B cell (primary cell): ENCODE data around the gene PRKACA. TPM values are rescaled to one million over a fixed set of nuclear protein-coding genes. Genes with fewer than 3 reads are reported as not detected.

Experiments
- ATAC-seq: fragments of 200-7000 bp; cut with Tn5 transposase; one replicate; pipeline ENCODE4 v1.10.0; 2021; ENCODE audit warnings: low read depth, mild to moderate bottlenecking, moderate number of reproducible peaks, moderate library complexity
- CTCF ChIA-PET: fragments of 350-600 bp; sonication (Branson Sonifier 250); formaldehyde crosslinking; loops from one replicate; lab custom pipeline; 2021; ENCODE audit warnings: antibody characterized with exemption, inconsistent platforms; lab: Charles Lee
- POLR2A ChIA-PET: fragments of 350-600 bp; sonication (Branson Sonifier 250); formaldehyde crosslinking; loops from one replicate; lab custom pipeline; 2021; ENCODE audit warnings: antibody characterized with exemption; lab: Charles Lee
- DNase-seq: peaks from one replicate; pipeline ENCODE4 v3.0.0; 2013
- H2AFZ ChIP-seq: 2 replicates; pipeline ENCODE4 v1.6.1; 2012; ENCODE audit warnings: mild to moderate bottlenecking, low read depth, low read length; ENCODE audit not compliant: insufficient read depth, poor library complexity, severe bottlenecking
- H3K27ac ChIP-seq, 2 donors: 1 replicate in 1 of 2; 2 replicates in 1 of 2; pipeline ENCODE4 v1.5.1; 2012 to 2013; ENCODE audit warnings: low read length in 2 of 2, mild to moderate bottlenecking in 2 of 2, moderate library complexity in 1 of 2
- H3K27me3 ChIP-seq, 4 experiments: fragments of 200-600 bp in 1 of 4; sonication (generic) in 1 of 4; replicated peaks in 1 of 4; 1 replicate in 2 of 4; 2 replicates in 2 of 4; pipeline versions ENCODE4 v1.6.1 to v1.7.0; 2013 to 2016; ENCODE audit warnings: low read length in 3 of 4, mild to moderate bottlenecking in 2 of 4, mixed read lengths in 1 of 4, moderate library complexity in 1 of 4; ENCODE audit not compliant: insufficient read depth in 4 of 4, control insufficient read depth in 3 of 4; ENCODE audit errors: control extremely low read depth in 1 of 4
- H3K36me3 ChIP-seq, 2 experiments: replicated peaks in 1 of 2; 1 replicate in 1 of 2; 2 replicates in 1 of 2; pipeline versions ENCODE4 v1.6.1 to v1.7.1; 2013; ENCODE audit warnings: low read length in 1 of 2; ENCODE audit not compliant: insufficient read depth in 2 of 2, control insufficient read depth in 1 of 2; ENCODE audit errors: control extremely low read depth in 1 of 2, extremely low read depth in 1 of 2
- H3K4me1 ChIP-seq, 2 donors: fragments of 200-600 bp in 1 of 2; sonication (generic) in 1 of 2; 1 replicate in 1 of 2; 2 replicates in 1 of 2; pipeline versions ENCODE4 v1.5.1 to v1.6.1; 2013 to 2017; ENCODE audit warnings: low read length in 2 of 2; ENCODE audit not compliant: control insufficient read depth in 2 of 2, insufficient read depth in 2 of 2
- H3K4me2 ChIP-seq: replicated peaks from 2 replicates; pipeline ENCODE3; 2012; ENCODE audit warnings: mild to moderate bottlenecking, low read depth, low read length; ENCODE audit not compliant: poor library complexity, severe bottlenecking
- H3K4me3 ChIP-seq, 5 experiments: fragments of 200-600 bp in 1 of 5; sonication (generic) in 1 of 5; 1 replicate in 3 of 5; 2 replicates in 2 of 5; pipeline versions ENCODE4 v1.5.1 to v1.7.0; 2011 to 2016; ENCODE audit warnings: low read length in 4 of 5, mild to moderate bottlenecking in 4 of 5, low read depth in 2 of 5, control low read depth in 1 of 5, moderate library complexity in 1 of 5; ENCODE audit not compliant: insufficient read depth in 1 of 5; ENCODE audit errors: control extremely low read depth in 1 of 5, extremely low read depth in 1 of 5
- H3K79me2 ChIP-seq: fragments of 200-600 bp; sonication (generic); one replicate; pipeline ENCODE4 v1.6.0; 2016; ENCODE audit warnings: low read length; ENCODE audit not compliant: control insufficient read depth, insufficient read depth
- H3K9ac ChIP-seq: fragments of 200-600 bp; sonication (generic); 2 replicates; pipeline ENCODE4 v1.6.1; 2017; ENCODE audit warnings: mild to moderate bottlenecking, low read length, moderate library complexity
- H3K9me3 ChIP-seq, 3 donors: one replicate each; pipeline versions ENCODE4 v1.6.1 to v1.7.1; 2013; ENCODE audit warnings: low read length in 2 of 3; ENCODE audit not compliant: control insufficient read depth in 2 of 3, insufficient read depth in 1 of 3; ENCODE audit errors: control extremely low read depth in 1 of 3
- H4K20me1 ChIP-seq: 2 replicates; pipeline ENCODE4 v1.6.0; 2012; ENCODE audit warnings: mild to moderate bottlenecking, low read length; ENCODE audit not compliant: insufficient read depth, control insufficient read depth, poor library complexity, severe bottlenecking
- H3K27ac Mint-ChIP-seq: one replicate; pipeline ENCODE4 v1.8.0; 2021; ENCODE audit warnings: mixed read lengths
- H3K27me3 Mint-ChIP-seq: one replicate; pipeline ENCODE4 v1.8.0; 2021; ENCODE audit warnings: mixed read lengths
- H3K4me1 Mint-ChIP-seq: one replicate; pipeline ENCODE4 v1.8.0; 2021; ENCODE audit warnings: mixed read lengths
- H3K4me3 Mint-ChIP-seq: one replicate; pipeline ENCODE4 v1.8.0; 2021; ENCODE audit warnings: mixed read lengths
- H3K9me3 Mint-ChIP-seq: one replicate; pipeline ENCODE4 v1.8.0; 2022; ENCODE audit warnings: mixed read lengths; ENCODE audit not compliant: insufficient read depth
- CTCF ChIP-seq: fragments of 200-600 bp; IDR thresholded peaks from one replicate; pipeline ENCODE4 v1.8.0; 2022; ENCODE audit warnings: antibody characterized with exemption, mild to moderate bottlenecking
- EZH2 ChIP-seq: IDR thresholded peaks from 2 replicates; pipeline ENCODE4 v1.6.1; 2012; ENCODE audit warnings: borderline replicate concordance, low read depth, mild to moderate bottlenecking, moderate library complexity, low read length; ENCODE audit not compliant: insufficient read depth, poor library complexity, severe bottlenecking
- WGBS: methylation state at CpG from one replicate; pipeline ENCODE4 v1.1.5; 2013; ENCODE audit warnings: missing lambda C conversion rate; ENCODE audit not compliant: insufficient coverage; 5-methylcytosine and 5-hydroxymethylcytosine counted together
- intact Hi-C: fragments of 100-400 bp; cut with micrococcal nuclease; formaldehyde crosslinking; loops from one replicate; pipeline ENCODE4 v1.10.0; 2022
- polyA plus RNA-seq: library from polyadenylated mRNA; depleted of rRNA; stranded (reverse); fragments of >200 nt; gene quantifications from 2 replicates; pipeline ENCODE4 v1.2.3, GENCODE V29; 2012
- total RNA-seq, 2 donors: library from RNA; stranded (reverse); fragments of 120-200 nt in 1 of 2; gene quantifications; 1 replicate in 1 of 2; 2 replicates in 1 of 2; pipeline versions ENCODE4 v1.2.3 to v1.2.4, GENCODE V29; 2013 to 2022

PRKACA gene
- total and polyA plus RNA-seq, 2 donors (not counting 1 experiment from before 2014, with no cell fraction given) = 36.8 to 43.0 TPM

- ATAC-seq = peak; percentile 56
- WGBS = 0% methylated on average over 7 of the region's 65 CpGs
Observed at GRCh38 chr19:14090509-14091080, 27.0 kb downstream of the PRKACA start, which contains the start of gene SAMD1. TSS of gene SAMD1 (minus strand) at chr19:14090751.

More at GRCh38 chr19:14090509-14091080, 27.0 kb downstream of the PRKACA start, which contains the start of gene SAMD1:
- peak; percentile 90 for DNase-seq
- H3K4me1 ChIP-seq = peaks cover 11 to 18% of the 10 kb centered on the region in 2 donors
- H3K27me3 ChIP-seq = no peaks in the 10 kb centered on the region
- H4K20me1 ChIP-seq = peaks cover 11% of the 10 kb centered on the region
- Mint-ChIP-seq H3K4me3 (peak within 1 kb of the TSS; percentile 100), H3K27ac (peak within 1 kb of the TSS; percentile 99), H3K9me3 (peaks cover 8% of the 10 kb centered on the region), H3K27me3 (no peaks in the 10 kb centered on the region), H3K4me1 (peaks cover 15% of the 10 kb centered on the region)
- peak within 1 kb of the TSS; percentile 81 for H3K9ac ChIP-seq
- ChIA-PET CTCF (interaction anchor here (1.0 to 1.8 kb wide), 3 partner anchors 10 to 46 kb away, joined by 3 to 7 read pairs (median 5); partner anchors contain the start of gene ASF1B), POLR2A (interaction anchor here (0.5 to 1.5 kb wide), 3 partner anchors 46 to 350 kb away, joined by 5 to 7 read pairs (median 6); partner anchors contain the start of gene ASF1B)
- peaks cover 2 to 9% (median 8%) of the 10 kb centered on the region in 3 donors for H3K9me3 ChIP-seq
- peak within 1 kb of the TSS; percentile 90 for H2AFZ ChIP-seq
- H3K79me2 ChIP-seq = no peaks in the 10 kb centered on the region
- peak within 1 kb of the TSS; percentile 94 for H3K4me2 ChIP-seq
- H3K36me3 ChIP-seq = no peaks in the 10 kb centered on the region
- TF ChIP-seq CTCF = no peak
- no peak for TF ChIP-seq EZH2
- intact Hi-C loops = loop anchor here (1.0 to 10.0 kb wide), 5 partner anchors 9 to 816 kb away; partner anchors contain the start of genes ASF1B and PRKACA
- H3K4me3 ChIP-seq = peak within 1 kb of the TSS; percentile 81 to 89 (median 82)
- H3K27ac ChIP-seq = peak within 1 kb of the TSS; percentile 69 to 87
